A673 (cell line): ENCODE measurements around the gene RGS3. TPM values are rescaled to one million over a fixed set of nuclear protein-coding genes. Genes with fewer than 3 reads are reported as not detected.

Source experiments
- BruUV-seq: library from RNA; stranded (reverse); fragments of 400-500 nt; replicated peaks from 2 replicates; lab custom pipeline; 2021; lab: Mats Ljungman, UMichigan
- CTCF ChIA-PET: fragments of 300-600 bp; sonication (Branson Sonifier 250); formaldehyde crosslinking; loops from one replicate; lab custom pipeline; 2022; ENCODE audit warnings: antibody characterized with exemption; lab: Charles Lee
- POLR2A ChIA-PET: fragments of 300-600 bp; sonication (Branson Sonifier 250); formaldehyde crosslinking; loops from one replicate; lab custom pipeline; 2022; ENCODE audit warnings: antibody characterized with exemption; ENCODE audit not compliant: low non-redundant PET; lab: Charles Lee
- DNase-seq: peaks from one replicate; pipeline ENCODE4 v3.0.0-alpha.2; 2015; ENCODE audit warnings: low spot score
- H3K27ac ChIP-seq: fragments of 200-600 bp; sonication (generic); 2 replicates; pipeline ENCODE4 v1.5.1; 2016; ENCODE audit warnings: mixed run types, low read depth, mild to moderate bottlenecking, mixed read lengths, antibody characterized with exemption, low read length; ENCODE audit not compliant: poor library complexity, severe bottlenecking
- H3K27me3 ChIP-seq: fragments of 200-600 bp; sonication (generic); replicated peaks from 2 replicates; pipeline ENCODE4 v1.6.1; 2017; ENCODE audit warnings: mixed run types, low read depth, mild to moderate bottlenecking, mixed read lengths, antibody characterized with exemption, low read length; ENCODE audit not compliant: insufficient read depth, poor library complexity
- H3K36me3 ChIP-seq: fragments of 200-600 bp; sonication (generic); 2 replicates; pipeline ENCODE4 v1.6.1; 2016; ENCODE audit warnings: mixed run types, mild to moderate bottlenecking, mixed read lengths, antibody characterized with exemption, low read length; ENCODE audit not compliant: insufficient read depth, poor library complexity, severe bottlenecking
- H3K4me1 ChIP-seq: fragments of 200-600 bp; sonication (generic); 2 replicates; pipeline ENCODE4 v1.6.1; 2017; ENCODE audit warnings: mixed run types, mild to moderate bottlenecking, mixed read lengths, antibody characterized with exemption, low read length; ENCODE audit not compliant: insufficient read depth, poor library complexity, severe bottlenecking
- H3K4me3 ChIP-seq: fragments of 200-600 bp; sonication (generic); 2 replicates; pipeline ENCODE4 v1.5.1; 2016; ENCODE audit warnings: low read depth, mixed run types, mild to moderate bottlenecking, mixed read lengths, low read length; ENCODE audit not compliant: poor library complexity, severe bottlenecking
- H3K9me3 ChIP-seq: fragments of 200-600 bp; sonication (generic); 2 replicates; pipeline ENCODE4 v1.6.1; 2016; ENCODE audit warnings: mixed run types, low read depth, mild to moderate bottlenecking, mixed read lengths, antibody characterized with exemption, low read length; ENCODE audit not compliant: poor library complexity, severe bottlenecking
- CTCF ChIP-seq: fragments of 300-800, 200-600 bp; sonication (generic); conservative IDR thresholded peaks from 2 replicates; pipeline ENCODE4 v1.5.1; 2017; ENCODE audit warnings: low read depth, mild to moderate bottlenecking, antibody characterized with exemption, low read length, moderate library complexity, mixed read lengths
- EZH2 ChIP-seq: fragments of 200-600 bp; sonication (generic); IDR thresholded peaks from 2 replicates; pipeline ENCODE4 v1.6.1; 2017; ENCODE audit warnings: borderline replicate concordance, low read depth, mild to moderate bottlenecking, mixed read lengths, antibody characterized with exemption, low read length; ENCODE audit not compliant: poor library complexity, severe bottlenecking
- intact Hi-C: fragments of 100-400 bp; cut with micrococcal nuclease; formaldehyde crosslinking; loops from one replicate; pipeline ENCODE4 v1.10.0; 2022; ENCODE audit not compliant: unreplicated experiment
- total RNA-seq: library from RNA; stranded (reverse); gene quantifications from 2 replicates; pipeline ENCODE4 v1.2.3, GENCODE V29; 2021

RGS3 gene
- total RNA-seq, 1 experiment from 2014 or later: 19.2 TPM

- DNase-seq: no peak
- Histone ChIP-seq H3K9me3 (no peaks in the 10 kb centered on the region), H3K27ac (no peak overlapping the region), H3K4me3 (no peak overlapping the region), H3K27me3 (no peaks in the 10 kb centered on the region), H3K4me1 (no peaks in the 10 kb centered on the region), H3K36me3 (no peaks in the 10 kb centered on the region)
- intact Hi-C loops: no loop called here
- ChIA-PET POLR2A (no interaction called here), CTCF (no interaction called here)
- no peak for TF ChIP-seq EZH2
- no peak for TF ChIP-seq CTCF
- no TSS peak for BruUV-seq
These were observed 51.2 kb downstream of the RGS3 start for GRCh38 chr9:113514748-113515147.

GRCh38 chr9:113515862-113516261 lies 52.3 kb downstream of the RGS3 start:
- intact Hi-C loops: no loop called here
- Histone ChIP-seq H3K4me3 (no peak overlapping the region), H3K9me3 (no peaks in the 10 kb centered on the region), H3K4me1 (no peaks in the 10 kb centered on the region), H3K27ac (no peak overlapping the region), H3K27me3 (no peaks in the 10 kb centered on the region), H3K36me3 (no peaks in the 10 kb centered on the region)
- BruUV-seq: no TSS peak
- no peak for TF ChIP-seq EZH2
- TF ChIP-seq CTCF: no peak
- POLR2A ChIA-PET: no interaction called here
- CTCF ChIA-PET: no interaction called here
- no peak for DNase-seq

GRCh38 chr9:113516840-113517577 lies 53.5 kb downstream of the RGS3 start:
- ChIA-PET CTCF (no interaction called here), POLR2A (no interaction called here)
- no peak overlapping the region for H3K27ac ChIP-seq
- no peaks in the 10 kb centered on the region for H3K9me3 ChIP-seq
- H3K4me1 ChIP-seq: no peaks in the 10 kb centered on the region
- H3K4me3 ChIP-seq: no peak overlapping the region
- no TSS peak for BruUV-seq
- TF ChIP-seq EZH2 (no peak), CTCF (no peak)
- H3K36me3 ChIP-seq: no peaks in the 10 kb centered on the region
- intact Hi-C loops: no loop called here
- no peaks in the 10 kb centered on the region for H3K27me3 ChIP-seq
- DNase-seq: no peak
